ENCODE data around the gene ASB16. TPM values are rescaled to one million over a fixed set of nuclear protein-coding genes. Genes with fewer than 3 reads are reported as not detected.

ASB16 gene
- total RNA-seq, 4 donors from 2014 or later, result 0.19 TPM; not detected in 3

DNA sequence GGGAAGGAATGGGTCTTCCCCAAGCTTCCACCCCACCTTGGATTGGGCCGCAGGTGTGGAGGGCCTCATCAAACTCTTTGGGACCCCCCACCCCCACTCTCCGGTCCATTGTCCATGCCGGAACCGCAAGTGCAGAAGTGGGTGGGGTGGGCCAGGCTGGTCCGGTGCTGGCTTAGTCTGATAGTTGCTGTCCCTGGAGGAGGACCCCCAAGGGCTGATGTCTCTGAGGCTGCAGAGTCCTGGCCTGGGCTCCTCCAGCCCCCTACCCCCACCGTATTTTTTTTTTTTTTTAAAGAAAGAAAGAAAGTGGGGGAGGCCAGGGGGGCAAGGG, 36.3 kb downstream of the ASB16 start:
- DNase-seq (ENCODE audit: low spot score), result no peak
- TF ChIP-seq, protein P1, sequence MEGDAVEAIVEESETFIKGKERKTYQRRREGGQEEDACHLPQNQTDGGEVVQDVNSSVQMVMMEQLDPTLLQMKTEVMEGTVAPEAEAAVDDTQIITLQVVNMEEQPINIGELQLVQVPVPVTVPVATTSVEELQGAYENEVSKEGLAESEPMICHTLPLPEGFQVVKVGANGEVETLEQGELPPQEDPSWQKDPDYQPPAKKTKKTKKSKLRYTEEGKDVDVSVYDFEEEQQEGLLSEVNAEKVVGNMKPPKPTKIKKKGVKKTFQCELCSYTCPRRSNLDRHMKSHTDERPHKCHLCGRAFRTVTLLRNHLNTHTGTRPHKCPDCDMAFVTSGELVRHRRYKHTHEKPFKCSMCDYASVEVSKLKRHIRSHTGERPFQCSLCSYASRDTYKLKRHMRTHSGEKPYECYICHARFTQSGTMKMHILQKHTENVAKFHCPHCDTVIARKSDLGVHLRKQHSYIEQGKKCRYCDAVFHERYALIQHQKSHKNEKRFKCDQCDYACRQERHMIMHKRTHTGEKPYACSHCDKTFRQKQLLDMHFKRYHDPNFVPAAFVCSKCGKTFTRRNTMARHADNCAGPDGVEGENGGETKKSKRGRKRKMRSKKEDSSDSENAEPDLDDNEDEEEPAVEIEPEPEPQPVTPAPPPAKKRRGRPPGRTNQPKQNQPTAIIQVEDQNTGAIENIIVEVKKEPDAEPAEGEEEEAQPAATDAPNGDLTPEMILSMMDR (IDR thresholded peaks at IDR 0.05), result no peak
- no peak for ATAC-seq (ENCODE audit: low FRiP score)

DNA sequence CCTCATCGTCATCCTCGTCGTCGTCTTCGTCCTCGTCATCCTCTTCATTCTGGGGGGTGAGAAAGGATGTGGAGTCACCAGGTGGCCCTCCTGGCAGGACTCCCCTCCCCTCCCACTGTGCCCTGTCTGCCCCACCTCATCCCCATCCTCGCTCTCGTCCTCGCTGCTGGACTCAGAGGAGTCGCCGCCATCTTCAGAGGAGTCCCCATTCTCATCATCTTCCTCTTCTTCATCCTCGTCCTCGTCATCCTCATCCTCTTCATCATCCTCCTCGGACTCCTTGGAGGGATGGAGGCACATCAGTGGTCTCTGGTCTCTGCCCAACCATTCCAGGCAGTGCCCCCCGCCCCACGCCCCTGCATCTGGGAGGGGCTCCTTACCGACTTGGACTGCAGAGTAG, 36.8 kb downstream of the ASB16 start:
- ATAC-seq (ENCODE audit: low FRiP score) (no peak), DNase-seq (ENCODE audit: low spot score) (no peak)
- TF ChIP-seq, protein P1 (IDR thresholded peaks at IDR 0.05), result no peak

DNA sequence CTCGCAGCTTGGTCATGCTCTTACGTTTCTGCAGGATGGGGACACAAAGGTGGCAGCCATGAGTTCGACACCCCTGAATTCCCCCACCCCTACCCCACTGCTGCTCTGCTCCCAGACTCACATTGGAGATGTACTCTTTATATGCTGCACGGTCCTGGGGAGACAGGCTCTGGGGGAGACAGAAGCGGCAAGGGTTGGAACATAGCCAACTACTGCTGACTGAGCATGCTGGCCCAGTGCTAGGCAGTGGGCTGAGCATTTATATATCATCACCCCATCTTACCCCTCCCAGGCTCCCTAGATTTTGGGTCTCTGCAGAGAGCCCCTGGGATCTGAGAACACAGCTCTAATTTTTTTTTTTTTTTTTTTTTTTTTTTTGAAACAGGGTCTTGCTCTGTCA, 37.2 kb downstream of the ASB16 start:
- DNase-seq (ENCODE audit: low spot score), result no peak
- no peak for ATAC-seq (ENCODE audit: low FRiP score)
- TF ChIP-seq, protein P1 (IDR thresholded peaks at IDR 0.05), result no peak

DNA sequence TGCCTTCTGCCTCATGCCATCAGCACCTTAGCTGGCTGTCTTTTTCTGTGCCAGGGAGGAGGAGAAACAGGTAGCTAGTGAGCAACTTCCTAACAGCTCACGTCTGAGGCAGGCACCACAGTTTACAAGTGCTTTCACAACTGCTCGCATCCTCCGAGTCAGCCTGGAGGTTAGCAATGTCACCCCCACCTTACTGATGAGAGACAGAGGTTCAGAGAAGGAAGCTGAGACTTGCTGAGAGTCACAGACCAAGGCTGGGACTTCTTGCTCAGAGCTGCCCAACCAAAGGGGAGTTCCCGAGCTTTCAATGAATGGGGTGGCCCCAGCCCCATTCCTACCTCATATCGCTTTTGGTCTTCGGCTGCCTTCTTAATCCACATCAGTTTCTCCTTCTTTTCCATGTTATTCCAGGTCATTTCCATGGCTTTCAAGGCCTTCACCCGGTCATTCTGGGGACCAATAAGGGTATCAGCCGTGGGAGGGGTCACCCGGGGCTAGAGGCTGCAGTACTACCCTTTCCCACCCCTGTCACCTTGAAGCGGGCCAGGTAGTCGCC, 39.4 kb downstream of the ASB16 start:
- ATAC-seq (ENCODE audit: low FRiP score) (no peak), DNase-seq (ENCODE audit: low spot score) (no peak)
- TF ChIP-seq, protein P1 (IDR thresholded peaks at IDR 0.05), result no peak

DNA sequence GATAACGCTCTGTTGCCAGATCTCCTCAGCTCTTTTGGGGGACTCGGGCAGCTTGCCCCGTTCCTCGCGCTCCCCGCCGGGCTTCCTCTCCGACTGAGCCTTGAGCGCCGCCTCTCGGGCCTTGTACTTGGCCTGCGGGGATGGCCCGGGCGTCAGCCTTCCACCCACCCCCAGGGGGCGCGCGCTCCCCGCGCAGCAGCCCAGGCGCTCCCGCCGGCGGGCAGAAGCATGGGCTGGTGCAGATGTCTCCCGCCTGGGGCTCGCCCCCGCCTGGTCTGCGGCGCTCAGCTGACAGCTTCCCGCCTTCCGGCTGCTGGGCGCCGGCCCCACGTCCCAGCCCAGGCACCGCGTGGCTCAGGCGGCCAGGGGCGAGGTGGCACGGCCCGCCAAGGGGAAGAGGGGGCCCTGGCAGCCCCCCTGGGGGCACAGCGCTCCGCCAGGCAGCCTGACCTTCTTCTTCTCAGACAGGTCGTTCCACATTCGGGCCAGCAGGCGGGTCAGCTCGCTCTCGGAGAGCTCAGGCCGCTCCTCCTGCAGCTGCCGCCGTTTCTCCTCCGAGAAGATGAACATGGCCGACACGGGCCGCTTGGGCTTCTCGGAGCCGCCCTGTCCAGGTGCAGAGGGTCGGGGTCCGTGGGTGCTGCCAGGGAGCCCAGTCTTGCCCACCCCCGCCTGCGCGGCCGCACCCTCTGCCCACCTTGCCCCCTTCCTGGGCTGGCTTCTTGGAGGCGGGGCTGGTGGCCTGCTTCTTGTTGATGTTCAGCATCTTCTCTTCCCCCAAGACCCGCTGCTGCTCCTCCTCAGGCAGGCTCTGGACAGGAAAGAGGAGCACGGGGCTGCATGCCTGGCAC, 40.1 kb downstream of the ASB16 start:
- ATAC-seq (ENCODE audit: low FRiP score) (peak; percentile 88), DNase-seq (ENCODE audit: low spot score) (no peak)
- TF ChIP-seq, protein P1 (IDR thresholded peaks at IDR 0.05), result peak in 2 of 3 donors; percentile 92 to 98

DNA sequence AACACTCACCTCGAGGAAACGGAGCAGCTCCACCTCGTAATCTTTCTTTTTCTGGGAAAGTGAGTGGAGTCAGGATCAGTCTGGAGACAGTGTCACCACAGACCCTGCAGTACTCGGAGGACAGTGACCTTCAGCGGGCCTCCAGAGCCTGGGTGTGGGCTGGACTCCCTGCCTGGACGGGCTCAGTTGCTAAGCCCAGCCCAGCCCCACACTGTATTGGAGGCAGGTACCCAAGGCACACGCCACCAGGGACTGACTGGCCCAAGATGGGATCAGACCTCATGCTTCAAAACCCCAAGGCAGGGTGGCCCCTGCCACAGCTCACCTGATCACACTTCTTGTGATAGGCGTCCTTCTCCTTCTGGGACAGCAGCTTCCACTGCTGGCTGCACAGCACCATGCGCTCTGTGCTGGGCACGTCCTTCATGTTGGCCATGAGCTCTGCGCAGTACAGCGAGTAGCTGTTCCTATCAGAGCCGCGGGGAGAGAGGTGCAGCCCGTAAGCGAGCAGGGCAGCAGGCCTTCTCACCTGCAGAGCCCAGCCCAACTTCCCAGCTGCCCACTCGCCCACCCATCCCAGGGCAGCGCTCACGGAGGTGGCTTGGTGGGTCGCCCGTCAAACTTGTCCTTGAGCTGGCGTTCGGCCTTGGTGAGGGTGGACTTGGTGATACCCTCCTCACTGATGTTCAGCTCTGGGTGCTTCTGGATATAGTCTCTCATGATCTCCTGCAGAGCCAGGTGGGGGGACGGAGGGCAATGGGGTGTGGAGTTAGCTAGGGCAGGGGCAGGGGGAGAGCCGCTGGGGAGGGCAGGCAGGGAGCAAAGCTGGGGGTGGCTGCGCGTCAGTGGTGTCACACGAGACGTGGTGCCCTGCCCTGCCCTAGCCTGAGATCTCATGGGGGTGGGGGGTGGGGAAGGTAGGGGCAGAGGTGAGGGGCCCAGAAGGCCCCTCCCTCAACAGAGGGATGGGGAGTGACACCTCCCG, 41.1 kb downstream of the ASB16 start:
- DNase-seq (ENCODE audit: low spot score), result no peak
- ATAC-seq (ENCODE audit: low FRiP score), result no peak
- TF ChIP-seq, protein P1 (IDR thresholded peaks at IDR 0.05), result no peak

Measured in omental fat pad (tissue), 4 donors.